SK-N-MC (cell line): ENCODE data around the gene ABI3BP.

Experiments used
- EZH2 ChIP-seq: fragments of 200-600 bp; sonication (generic); IDR thresholded peaks from one replicate; pipeline ENCODE4 v1.6.1; 2017; ENCODE audit warnings: antibody characterized with exemption
- POLR2AphosphoS5 ChIP-seq: IDR thresholded peaks from 2 replicates; pipeline ENCODE4 v1.6.1; 2012; ENCODE audit warnings: mild to moderate bottlenecking, low read depth, low read length, borderline replicate concordance

- no peak for TF ChIP-seq EZH2
- TF ChIP-seq POLR2AphosphoS5 = no peak
Observed at GRCh38 chr3:100941451-100941850, 51.8 kb downstream of the ABI3BP start.
